Memory B cell (primary cell): ENCODE results near the gene REEP5.
A peak's percentile ranks its signal among the peaks of the same experiment; 100 is the strongest.

ENCODE experiments used
- ATAC-seq: fragments of 150-1000 bp; cut with Tn5 transposase; 2 replicates; pipeline ENCODE4 v1.10.0; 2021; ENCODE audit warnings: low read depth, mild to moderate bottlenecking, moderate library complexity
- DNase-seq, 2 donors: peaks; one replicate each; pipeline ENCODE4 v3.0.0; 2022; ENCODE audit warnings: low spot score in 2 of 2
- H3K27ac Mint-ChIP-seq: one replicate; pipeline ENCODE4 v1.8.0; 2022; ENCODE audit warnings: mild to moderate bottlenecking, moderate library complexity, mixed read lengths
- H3K27me3 Mint-ChIP-seq: one replicate; pipeline ENCODE4 v1.8.0; 2022; ENCODE audit warnings: mixed read lengths
- H3K36me3 Mint-ChIP-seq: one replicate; pipeline ENCODE4 v1.8.0; 2022; ENCODE audit warnings: mild to moderate bottlenecking, mixed read lengths
- H3K4me1 Mint-ChIP-seq: one replicate; pipeline ENCODE4 v1.8.0; 2022; ENCODE audit warnings: mixed read lengths
- H3K4me3 Mint-ChIP-seq: one replicate; pipeline ENCODE4 v1.8.0; 2022; ENCODE audit warnings: mild to moderate bottlenecking, moderate library complexity, mixed read lengths
- H3K9me3 Mint-ChIP-seq: one replicate; pipeline ENCODE4 v1.8.0; 2022; ENCODE audit warnings: mixed read lengths

REEP5 gene

GRCh38 chr5:112951124-112951702, 29.2 kb upstream of the REEP5 start:
- DNase-seq (no peak), ATAC-seq (no peak)
- no peaks in the 10 kb centered on the region for H3K9me3 Mint-ChIP-seq
- H3K4me1 Mint-ChIP-seq = no peaks in the 10 kb centered on the region
- H3K36me3 Mint-ChIP-seq = no peaks in the 10 kb centered on the region
- H3K4me3 Mint-ChIP-seq = no peak overlapping the region
- no peak overlapping the region for H3K27ac Mint-ChIP-seq
- H3K27me3 Mint-ChIP-seq = no peaks in the 10 kb centered on the region

GRCh38 chr5:112948458-112948857, 26.4 kb upstream of the REEP5 start:
- DNase-seq = no peak
- Mint-ChIP-seq H3K27me3 (no peaks in the 10 kb centered on the region), H3K36me3 (no peaks in the 10 kb centered on the region), H3K4me1 (no peaks in the 10 kb centered on the region), H3K27ac (no peak overlapping the region), H3K9me3 (no peaks in the 10 kb centered on the region), H3K4me3 (no peak overlapping the region)
- ATAC-seq = no peak

GRCh38 chr5:112940670-112941069, 18.6 kb upstream of the REEP5 start:
- no peaks in the 10 kb centered on the region for H3K4me1 Mint-ChIP-seq
- H3K4me3 Mint-ChIP-seq = no peak overlapping the region
- no peak for ATAC-seq
- H3K9me3 Mint-ChIP-seq = no peaks in the 10 kb centered on the region
- no peaks in the 10 kb centered on the region for H3K36me3 Mint-ChIP-seq
- H3K27ac Mint-ChIP-seq = no peak overlapping the region
- H3K27me3 Mint-ChIP-seq = no peaks in the 10 kb centered on the region
- DNase-seq = no peak

- Mint-ChIP-seq H3K27me3 (no peaks in the 10 kb centered on the region), H3K36me3 (no peaks in the 10 kb centered on the region), H3K27ac (no peak overlapping the region), H3K4me1 (peaks cover 8% of the 10 kb centered on the region), H3K9me3 (peaks cover 1% of the 10 kb centered on the region), H3K4me3 (no peak overlapping the region)
- ATAC-seq (no peak), DNase-seq (no peak)
These were observed 16.3 kb upstream of the REEP5 start for GRCh38 chr5:112938286-112938685.

GRCh38 chr5:112935675-112936074, 13.6 kb upstream of the REEP5 start:
- no peak overlapping the region for H3K4me3 Mint-ChIP-seq
- H3K4me1 Mint-ChIP-seq = peaks cover 18% of the 10 kb centered on the region
- ATAC-seq (no peak), DNase-seq (no peak)
- H3K36me3 Mint-ChIP-seq = no peaks in the 10 kb centered on the region
- H3K27ac Mint-ChIP-seq = no peak overlapping the region
- no peaks in the 10 kb centered on the region for H3K27me3 Mint-ChIP-seq
- H3K9me3 Mint-ChIP-seq = peaks cover 1% of the 10 kb centered on the region

- Mint-ChIP-seq H3K9me3 (peaks cover 1% of the 10 kb centered on the region), H3K4me1 (peaks cover 22% of the 10 kb centered on the region), H3K4me3 (no peak overlapping the region), H3K27me3 (no peaks in the 10 kb centered on the region), H3K36me3 (no peaks in the 10 kb centered on the region), H3K27ac (no peak overlapping the region)
- DNase-seq (no peak), ATAC-seq (no peak)
These were observed 12.3 kb upstream of the REEP5 start for GRCh38 chr5:112934366-112934663.

- no peak overlapping the region for H3K4me3 Mint-ChIP-seq
- peaks cover 24% of the 10 kb centered on the region for H3K4me1 Mint-ChIP-seq
- no peaks in the 10 kb centered on the region for H3K27me3 Mint-ChIP-seq
- H3K9me3 Mint-ChIP-seq = peaks cover 1% of the 10 kb centered on the region
- ATAC-seq (no peak), DNase-seq (no peak)
- H3K36me3 Mint-ChIP-seq = no peaks in the 10 kb centered on the region
- H3K27ac Mint-ChIP-seq = no peak overlapping the region
These were observed 11.8 kb upstream of the REEP5 start for GRCh38 chr5:112933651-112934365.

- Mint-ChIP-seq H3K4me1 (peaks cover 28% of the 10 kb centered on the region), H3K27me3 (no peaks in the 10 kb centered on the region), H3K9me3 (peaks cover 1% of the 10 kb centered on the region), H3K36me3 (no peaks in the 10 kb centered on the region), H3K27ac (no peak overlapping the region), H3K4me3 (no peak overlapping the region)
- ATAC-seq (no peak), DNase-seq (no peak)
These were observed 11.1 kb upstream of the REEP5 start for GRCh38 chr5:112933105-112933504.

- Mint-ChIP-seq H3K9me3 (peaks cover 1% of the 10 kb centered on the region), H3K36me3 (no peaks in the 10 kb centered on the region), H3K27me3 (no peaks in the 10 kb centered on the region), H3K4me1 (peaks cover 38% of the 10 kb centered on the region), H3K4me3 (no peak overlapping the region), H3K27ac (peak overlapping the region; percentile 66)
- no peak for ATAC-seq
- no peak for DNase-seq
These were observed 9.4 kb upstream of the REEP5 start for GRCh38 chr5:112931473-112931872.

- no peaks in the 10 kb centered on the region for H3K36me3 Mint-ChIP-seq
- peaks cover 1% of the 10 kb centered on the region for H3K9me3 Mint-ChIP-seq
- ATAC-seq = peak; percentile 91
- H3K27ac Mint-ChIP-seq = no peak overlapping the region
- H3K27me3 Mint-ChIP-seq = no peaks in the 10 kb centered on the region
- peaks cover 39% of the 10 kb centered on the region for H3K4me1 Mint-ChIP-seq
- peak in 1 of 2 donors; percentile 58 for DNase-seq
- peak overlapping the region; percentile 0 for H3K4me3 Mint-ChIP-seq
These were observed 8.0 kb upstream of the REEP5 start for GRCh38 chr5:112930082-112930344.

GRCh38 chr5:112929336-112930081, 7.5 kb upstream of the REEP5 start:
- peaks cover 41% of the 10 kb centered on the region for H3K4me1 Mint-ChIP-seq
- no peaks in the 10 kb centered on the region for H3K36me3 Mint-ChIP-seq
- H3K27ac Mint-ChIP-seq = peak overlapping the region; percentile 89
- H3K4me3 Mint-ChIP-seq = peak overlapping the region; percentile 73
- DNase-seq (no peak), ATAC-seq (peak; percentile 21)
- H3K27me3 Mint-ChIP-seq = no peaks in the 10 kb centered on the region
- H3K9me3 Mint-ChIP-seq = peaks cover 1% of the 10 kb centered on the region

- ATAC-seq = no peak
- Mint-ChIP-seq H3K27me3 (no peaks in the 10 kb centered on the region), H3K9me3 (no peaks in the 10 kb centered on the region), H3K36me3 (peaks cover under 1% of the 10 kb centered on the region), H3K27ac (peak overlapping the region; percentile 82), H3K4me1 (peaks cover 35% of the 10 kb centered on the region), H3K4me3 (peak overlapping the region; percentile 85)
- no peak for DNase-seq
These were observed 2.0 kb upstream of the REEP5 start for GRCh38 chr5:112923988-112924387.

GRCh38 chr5:112923148-112923917, 1.3 kb upstream of the REEP5 start:
- peak; percentile 47 to 50 for DNase-seq
- Mint-ChIP-seq H3K27me3 (no peaks in the 10 kb centered on the region), H3K4me3 (peak overlapping the region; percentile 85), H3K27ac (peak overlapping the region; percentile 82), H3K9me3 (no peaks in the 10 kb centered on the region), H3K4me1 (peaks cover 39% of the 10 kb centered on the region), H3K36me3 (peaks cover 7% of the 10 kb centered on the region)
- peak; percentile 52 for ATAC-seq
